ENCODE results near the gene RNF214.
A peak's percentile ranks its signal among the peaks of the same experiment; 100 is the strongest.
"Not testable (repeated sequence)": the region's sequence is repeated elsewhere in the genome, so short reads cannot be mapped to it uniquely, and the experiment has no call there.

RNF214 gene

GRCh38 chr11:117232092-117232878 lies at the start of gene RNF214:
Gene RNF214, plus strand, starts transcription at chr11:117232671. Its CDS starts 1,602 bp downstream, at chr11:117234273.
- DNase-seq, result peak; percentile 59

GRCh38 chr11:117183178-117183577 lies 49.3 kb upstream of the RNF214 start:
- DNase-seq, result not testable (repeated sequence)

DNA sequence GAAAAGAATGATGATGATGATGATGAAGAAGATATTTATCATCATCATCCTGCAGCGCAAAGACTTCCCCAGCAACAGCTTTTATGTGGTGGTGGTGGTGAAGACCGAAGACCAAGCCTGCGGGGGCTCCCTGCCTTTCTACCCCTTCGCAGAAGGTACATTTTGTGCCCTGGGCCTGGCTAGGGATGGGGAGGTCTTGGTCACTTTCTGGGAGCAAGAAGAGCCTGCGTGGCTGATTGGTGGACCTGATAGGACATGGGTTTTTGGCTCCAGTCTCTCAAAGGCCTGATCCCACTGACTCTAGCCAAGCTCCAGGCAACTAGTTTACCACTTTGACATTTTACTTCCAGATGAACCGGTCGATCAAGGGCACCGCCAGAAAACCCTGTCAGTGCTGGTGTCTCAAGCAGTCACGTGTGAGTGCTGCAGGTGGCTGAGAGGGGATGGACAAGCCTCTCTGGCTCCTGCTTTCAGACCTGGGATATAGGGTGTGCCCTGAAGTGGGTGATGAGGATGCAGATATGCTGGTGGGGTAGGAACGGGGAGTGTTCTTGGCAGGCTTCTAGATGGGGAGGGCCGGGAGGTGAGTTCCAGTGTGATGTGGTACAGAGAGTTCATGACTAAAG lies 48.6 kb upstream of the RNF214 start:
- no peak for DNase-seq

DNA sequence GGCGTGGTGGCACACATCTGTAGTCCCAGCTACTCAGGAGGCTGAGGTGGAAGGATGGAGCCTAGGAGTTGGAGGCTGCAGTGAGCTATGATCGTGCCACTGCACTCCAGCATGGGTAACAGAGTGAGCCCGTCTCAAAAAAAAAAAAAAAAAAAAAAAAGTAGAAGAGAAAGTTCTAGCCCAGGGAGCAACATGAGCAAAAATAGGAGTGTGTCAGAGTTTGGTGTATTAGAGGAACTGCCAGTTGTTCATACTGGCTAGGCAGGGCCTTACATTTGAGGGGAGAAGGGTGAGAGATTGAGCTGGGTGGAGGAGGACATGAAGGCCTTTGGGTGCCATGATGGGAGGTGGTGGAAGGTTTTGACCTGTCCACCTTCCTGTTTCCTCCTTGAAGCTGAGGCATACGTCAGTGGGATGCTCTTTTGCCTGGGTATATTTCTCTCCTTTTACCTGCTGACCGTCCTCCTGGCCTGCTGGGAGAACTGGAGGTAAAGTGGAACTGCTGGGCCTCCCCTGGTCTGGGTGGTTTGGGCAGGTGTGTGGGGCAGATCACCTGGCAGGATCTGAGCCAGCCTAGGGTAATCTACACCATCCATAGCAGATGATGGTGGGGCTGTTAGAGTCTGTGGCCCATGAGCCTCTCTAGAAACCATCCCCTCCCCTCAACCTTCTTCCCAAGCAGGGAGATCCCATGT lies 46.6 kb upstream of the RNF214 start:
- no peak for DNase-seq

GRCh38 chr11:117186431-117186761 lies 46.1 kb upstream of the RNF214 start:
- DNase-seq, result no peak

GRCh38 chr11:117187007-117187406 lies 45.5 kb upstream of the RNF214 start:
- DNase-seq, result no peak

DNA sequence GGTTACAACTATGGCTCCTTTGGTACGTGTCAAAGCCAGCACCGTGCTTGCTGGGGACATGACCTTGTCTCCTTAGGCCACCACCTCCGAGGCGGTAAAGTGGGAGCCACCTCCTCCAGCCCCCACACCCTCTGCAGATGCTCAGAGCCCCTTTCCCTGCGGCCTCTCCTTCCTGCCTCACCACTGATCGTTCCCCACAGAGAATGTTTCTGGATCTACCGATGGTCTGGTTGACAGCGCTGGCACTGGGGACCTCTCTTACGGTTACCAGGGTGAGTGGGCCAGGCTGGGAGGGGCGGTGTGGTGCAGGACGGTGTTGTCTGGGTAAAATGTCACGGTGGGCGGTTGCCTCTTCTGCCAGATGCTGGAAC lies 45.1 kb upstream of the RNF214 start:
- no peak for DNase-seq

DNA sequence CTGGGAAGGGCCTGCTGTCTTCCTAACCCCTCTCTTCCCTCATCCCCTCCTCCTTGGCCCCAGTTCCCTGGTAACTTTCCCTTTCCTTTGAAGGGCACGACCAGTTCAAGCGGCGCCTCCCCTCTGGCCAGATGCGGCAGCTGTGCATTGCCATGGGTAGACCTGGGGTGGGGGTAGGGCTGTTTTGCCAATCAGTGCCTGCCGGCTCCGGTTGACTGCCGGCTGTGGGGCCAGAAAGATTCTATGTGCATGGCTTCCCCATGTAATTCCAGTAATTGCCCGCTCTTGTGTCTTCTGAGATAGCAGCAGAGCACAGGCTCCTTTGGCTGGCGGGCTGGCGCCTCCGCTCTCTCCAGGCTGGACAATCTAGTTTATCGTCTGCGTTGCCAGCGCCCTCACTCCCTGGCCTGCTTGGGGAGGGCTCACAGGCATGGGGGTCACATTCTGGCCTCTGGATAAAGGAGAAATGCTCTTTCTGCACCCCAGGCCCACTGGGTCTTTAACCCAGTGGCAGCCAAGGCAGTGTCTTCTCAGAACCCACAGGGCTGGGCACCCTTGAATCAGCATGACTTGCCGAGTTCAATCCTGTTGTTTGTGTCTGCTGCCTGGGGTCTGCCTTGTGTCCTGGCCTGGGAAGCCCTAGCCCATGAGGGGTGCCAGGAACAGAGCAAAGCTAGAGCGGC lies 44.5 kb upstream of the RNF214 start:
- DNase-seq, result no peak

GRCh38 chr11:117188620-117189081 lies 43.8 kb upstream of the RNF214 start:
- DNase-seq, result no peak

- DNase-seq, result no peak
These were observed 43.1 kb upstream of the RNF214 start for GRCh38 chr11:117189191-117189940.

- no peak for DNase-seq
These were observed 42.4 kb upstream of the RNF214 start for GRCh38 chr11:117189941-117190544.

DNA sequence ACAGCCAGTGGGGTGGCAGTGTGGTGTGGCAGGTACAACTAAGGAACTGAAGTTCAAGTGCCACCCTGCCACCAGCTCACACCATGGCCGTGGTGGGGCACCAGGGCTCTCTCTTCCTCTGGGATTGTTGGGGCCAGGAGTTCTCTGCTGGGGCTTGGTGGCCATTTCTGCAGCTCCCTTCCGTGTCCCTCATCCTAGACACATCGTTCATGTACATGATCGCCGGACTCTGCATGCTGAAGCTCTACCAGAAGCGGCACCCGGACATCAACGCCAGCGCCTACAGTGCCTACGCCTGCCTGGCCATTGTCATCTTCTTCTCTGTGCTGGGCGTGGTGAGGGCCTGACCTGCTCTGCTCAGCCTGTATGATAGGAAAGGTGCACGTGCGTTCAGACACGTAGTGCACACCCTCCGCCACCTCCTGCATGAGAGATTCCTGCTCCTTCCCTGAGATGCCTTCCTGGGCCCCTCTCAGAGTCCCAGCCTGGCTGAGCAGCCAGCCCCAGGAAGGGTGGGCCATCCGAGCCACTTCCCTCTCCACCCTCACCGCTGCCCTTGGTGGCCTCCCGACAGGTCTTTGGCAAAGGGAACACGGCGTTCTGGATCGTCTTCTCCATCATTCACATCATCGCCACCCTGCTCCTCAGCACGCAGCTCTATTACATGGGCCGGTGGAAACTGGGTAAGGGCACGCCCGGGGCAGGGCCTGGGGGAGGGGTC lies 40.6 kb upstream of the RNF214 start:
- DNase-seq, result no peak

DNA sequence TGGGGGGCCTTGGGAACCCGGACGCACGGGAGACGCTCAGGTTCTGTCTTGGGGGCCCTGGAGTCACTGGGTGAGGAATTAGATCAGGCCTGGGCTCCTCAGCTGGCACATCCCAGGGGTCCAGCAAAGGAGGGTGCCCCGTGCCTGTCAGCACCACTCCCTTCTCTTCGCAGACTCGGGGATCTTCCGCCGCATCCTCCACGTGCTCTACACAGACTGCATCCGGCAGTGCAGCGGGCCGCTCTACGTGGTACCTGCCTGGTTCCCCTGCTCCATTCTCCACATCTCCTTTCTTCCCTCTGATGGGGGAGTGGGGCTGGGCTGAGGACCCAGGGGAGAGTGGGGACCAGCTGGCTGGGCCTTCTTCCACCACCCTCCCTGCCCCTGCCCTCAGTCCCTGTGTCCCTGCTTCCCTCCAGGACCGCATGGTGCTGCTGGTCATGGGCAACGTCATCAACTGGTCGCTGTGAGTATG lies 40.0 kb upstream of the RNF214 start:
- DNase-seq, result no peak

DNA sequence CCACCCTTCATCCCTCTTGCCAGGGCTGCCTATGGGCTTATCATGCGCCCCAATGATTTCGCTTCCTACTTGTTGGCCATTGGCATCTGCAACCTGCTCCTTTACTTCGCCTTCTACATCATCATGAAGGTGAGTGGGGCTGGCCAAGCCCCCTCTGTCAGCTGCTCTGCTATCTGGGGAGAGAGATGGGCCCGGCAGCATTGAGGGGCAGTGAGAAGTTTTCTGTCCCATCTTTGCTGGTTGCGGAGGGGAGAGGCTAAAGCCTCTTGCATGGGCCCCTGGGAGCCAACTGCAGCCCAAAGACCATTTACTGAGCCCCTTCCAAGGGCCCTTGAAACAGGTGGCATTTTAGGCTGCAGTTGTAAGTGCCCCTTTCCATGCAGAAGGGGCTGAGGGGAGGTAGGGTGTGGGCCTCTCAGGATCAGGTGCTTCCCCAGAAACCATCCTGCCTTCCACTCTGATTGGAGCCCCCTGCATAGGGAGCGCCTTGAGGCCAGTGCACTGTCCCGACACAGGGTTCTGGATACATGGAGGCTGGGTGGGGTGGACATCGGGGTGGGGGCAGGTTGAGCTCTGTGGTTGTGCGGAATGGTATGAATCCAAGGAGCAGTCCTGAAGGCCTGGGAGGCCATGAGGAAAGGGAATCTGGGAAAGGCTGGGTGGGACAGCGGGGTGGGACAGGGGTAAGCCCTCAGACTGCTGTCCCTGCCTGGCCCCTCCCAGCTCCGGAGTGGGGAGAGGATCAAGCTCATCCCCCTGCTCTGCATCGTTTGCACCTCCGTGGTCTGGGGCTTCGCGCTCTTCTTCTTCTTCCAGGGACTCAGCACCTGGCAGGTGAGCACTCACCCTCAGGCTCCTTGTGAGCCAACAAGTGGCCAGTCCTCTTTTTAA lies 39.1 kb upstream of the RNF214 start:
- no peak for DNase-seq

- DNase-seq, result no peak
These were observed 38.2 kb upstream of the RNF214 start for GRCh38 chr11:117194267-117194666.

GRCh38 chr11:117195258-117195657 lies 37.2 kb upstream of the RNF214 start:
- no peak for DNase-seq

GRCh38 chr11:117195761-117196160 lies 36.7 kb upstream of the RNF214 start:
- DNase-seq, result no peak

DNA sequence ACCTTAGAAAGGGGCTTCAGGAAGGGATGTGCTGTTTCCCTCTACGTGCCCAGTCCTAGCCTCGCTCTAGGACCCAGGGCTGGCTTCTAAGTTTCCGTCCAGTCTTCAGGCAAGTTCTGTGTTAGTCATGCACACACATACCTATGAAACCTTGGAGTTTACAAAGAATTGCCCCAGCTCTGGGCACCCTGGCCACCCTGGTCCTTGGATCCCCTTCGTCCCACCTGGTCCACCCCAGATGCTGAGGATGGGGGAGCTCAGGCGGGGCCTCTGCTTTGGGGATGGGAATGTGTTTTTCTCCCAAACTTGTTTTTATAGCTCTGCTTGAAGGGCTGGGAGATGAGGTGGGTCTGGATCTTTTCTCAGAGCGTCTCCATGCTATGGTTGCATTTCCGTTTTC lies 35.5 kb upstream of the RNF214 start:
- no peak for DNase-seq

DNA sequence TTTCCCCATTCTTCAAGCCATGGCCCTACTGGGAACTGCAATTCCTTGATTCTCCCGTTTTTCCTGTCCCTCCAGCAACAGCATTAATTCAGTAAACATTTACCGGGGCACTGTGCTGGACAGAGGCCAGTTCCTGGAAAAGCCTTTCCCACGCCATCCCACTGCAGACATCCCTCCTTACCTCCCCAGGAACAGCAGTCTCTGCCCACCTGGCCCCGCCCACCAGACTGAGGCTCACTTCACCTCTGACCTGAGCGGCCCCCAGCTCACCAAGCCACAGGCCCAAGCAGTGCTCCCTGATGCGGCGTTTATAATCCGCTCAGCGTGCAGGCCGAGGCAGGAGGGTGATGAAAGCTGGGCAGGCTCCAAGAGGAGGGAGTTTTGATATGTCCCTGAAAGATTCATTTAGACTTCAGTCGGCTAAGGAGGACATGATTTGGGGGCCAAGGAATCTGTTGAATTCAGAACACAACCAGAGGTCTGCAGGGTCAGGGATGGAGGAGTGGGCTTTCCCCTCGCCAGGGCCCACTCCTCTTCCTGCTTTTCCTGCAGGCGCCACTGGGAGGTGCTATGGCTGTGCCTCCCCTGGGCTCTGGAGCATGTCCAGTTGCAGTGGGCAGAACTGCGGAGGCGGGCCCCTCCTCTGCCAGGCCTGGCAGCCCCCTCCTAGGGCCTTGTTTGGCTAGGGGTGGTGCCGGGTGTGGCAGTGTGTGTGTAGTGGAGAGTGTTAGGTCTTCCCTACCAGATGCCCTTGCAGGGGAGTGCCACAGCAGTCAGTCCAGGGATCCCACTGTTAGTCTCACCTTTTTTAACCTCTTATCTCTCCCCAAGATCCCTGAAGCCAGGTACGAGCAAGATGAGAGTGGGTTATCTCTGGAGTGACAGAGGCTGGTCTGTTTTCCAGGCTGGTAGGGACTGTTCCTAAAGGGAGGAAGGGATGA lies 34.7 kb upstream of the RNF214 start:
- no peak for DNase-seq
